Caco-2 (cell line): ENCODE data around the gene GRK4. TPM values are rescaled to one million over a fixed set of nuclear protein-coding genes. Genes with fewer than 3 reads are reported as not detected.

ENCODE experiments used
- BruUV-seq: library from RNA; stranded (reverse); fragments of 400-500 nt; replicated peaks from 2 replicates; lab custom pipeline; 2021; lab: Mats Ljungman, UMichigan
- CTCF ChIA-PET: fragments of 300-600 bp; sonication (Branson Sonifier 250); formaldehyde crosslinking; loops from one replicate; lab custom pipeline; 2022; ENCODE audit warnings: antibody characterized with exemption; lab: Charles Lee
- POLR2A ChIA-PET: fragments of 300-600 bp; sonication (Branson Sonifier 250); formaldehyde crosslinking; loops from one replicate; lab custom pipeline; 2022; ENCODE audit warnings: antibody characterized with exemption; lab: Charles Lee
- DNase-seq, 2 experiments: peaks; one replicate each; pipeline versions ENCODE4 v3.0.0 to v3.0.0-alpha.2; 2020 to 2022
- H3K27me3 ChIP-seq: replicated peaks from 2 replicates; pipeline ENCODE4 v1.6.0; 2011; ENCODE audit warnings: low read length; ENCODE audit not compliant: control insufficient read depth, insufficient read depth
- H3K36me3 ChIP-seq: 2 replicates; pipeline ENCODE4 v1.5.1; 2011; ENCODE audit warnings: low read length; ENCODE audit not compliant: control insufficient read depth, insufficient read depth
- H3K4me1 ChIP-seq: fragments of 250-450 bp; sonication (Bioruptor Pico); 2 replicates; pipeline ENCODE4 v1.5.1; 2020; ENCODE audit warnings: mild to moderate bottlenecking
- H3K4me3 ChIP-seq: 2 replicates; pipeline ENCODE4 v1.5.1; 2011; ENCODE audit warnings: low read depth, mild to moderate bottlenecking, control low read depth, low read length
- H3K9me3 ChIP-seq: fragments of 250-450 bp; sonication (Bioruptor Pico); 2 replicates; pipeline ENCODE4 v1.5.1; 2020; ENCODE audit warnings: mild to moderate bottlenecking, moderate library complexity
- H3K27ac Mint-ChIP-seq: one replicate; pipeline ENCODE4 v1.8.0; 2022; ENCODE audit warnings: mixed read lengths; ENCODE audit not compliant: unreplicated experiment
- H3K27me3 Mint-ChIP-seq: one replicate; pipeline ENCODE4 v1.8.0; 2022; ENCODE audit warnings: mixed read lengths; ENCODE audit not compliant: insufficient read depth, unreplicated experiment
- H3K36me3 Mint-ChIP-seq: one replicate; pipeline ENCODE4 v1.8.0; 2022; ENCODE audit warnings: mild to moderate bottlenecking, mixed read lengths; ENCODE audit not compliant: insufficient read depth, unreplicated experiment
- H3K4me1 Mint-ChIP-seq: one replicate; pipeline ENCODE4 v1.8.0; 2022; ENCODE audit warnings: low read depth, mixed read lengths; ENCODE audit not compliant: unreplicated experiment
- H3K4me3 Mint-ChIP-seq: one replicate; pipeline ENCODE4 v1.8.0; 2022; ENCODE audit warnings: mild to moderate bottlenecking, moderate library complexity, mixed read lengths; ENCODE audit not compliant: unreplicated experiment
- H3K9me3 Mint-ChIP-seq: one replicate; pipeline ENCODE4 v1.8.0; 2022; ENCODE audit warnings: mixed read lengths; ENCODE audit not compliant: unreplicated experiment
- CTCF ChIP-seq, 2 experiments: fragments of 200-600 bp in 1 of 2; IDR thresholded peaks; 1 replicate in 1 of 2; 2 replicates in 1 of 2; pipeline versions ENCODE4 v1.5.1 to v1.8.0; 2011 to 2022; ENCODE audit warnings: antibody characterized with exemption in 1 of 2, control low read depth in 1 of 2, inconsistent platforms in 1 of 2, low read depth in 1 of 2, low read length in 1 of 2, mild to moderate bottlenecking in 1 of 2, moderate library complexity in 1 of 2; ENCODE audit not compliant: insufficient read depth in 1 of 2, severe bottlenecking in 1 of 2, unreplicated experiment in 1 of 2
- intact Hi-C: fragments of 100-400 bp; cut with micrococcal nuclease; formaldehyde crosslinking; loops from one replicate; pipeline ENCODE4 v1.10.0; 2022; ENCODE audit not compliant: unreplicated experiment
- total RNA-seq: library from RNA; stranded (reverse); gene quantifications from 2 replicates; pipeline ENCODE4 v1.2.3, GENCODE V29; 2022

Gene GRK4
- total RNA-seq, 1 experiment from 2014 or later, result 7.1 TPM

- H3K27ac Mint-ChIP-seq, result no peak overlapping the region
- no peak overlapping the region for H3K4me3 Mint-ChIP-seq
- peaks cover 10% of the 10 kb centered on the region for H3K36me3 Mint-ChIP-seq
- DNase-seq, result no peak
- Histone ChIP-seq H3K9me3 (no peaks in the 10 kb centered on the region), H3K27me3 (no peaks in the 10 kb centered on the region), H3K36me3 (no peaks in the 10 kb centered on the region), H3K4me1 (peaks cover 27% of the 10 kb centered on the region), H3K4me3 (no peak overlapping the region)
- CTCF ChIA-PET, result no interaction called here
- POLR2A ChIA-PET, result no interaction called here
- BruUV-seq, result no TSS peak
- H3K27me3 Mint-ChIP-seq, result no peaks in the 10 kb centered on the region
- no peaks in the 10 kb centered on the region for H3K9me3 Mint-ChIP-seq
- intact Hi-C loops, result no loop called here
- H3K4me1 Mint-ChIP-seq, result peaks cover 22% of the 10 kb centered on the region
- no peak for TF ChIP-seq CTCF (IDR thresholded peaks at IDR 0.05; ENCODE audit: insufficient read depth in 1 of 2, low read depth in 1 of 2, low read length in 1 of 2, severe bottlenecking in 1 of 2, unreplicated experiment in 1 of 2)
These were observed 80.1 kb downstream of the GRK4 start for GRCh38 chr4:3043282-3044020.

- ChIA-PET POLR2A (no interaction called here), CTCF (no interaction called here)
- Histone ChIP-seq H3K27me3 (no peaks in the 10 kb centered on the region), H3K9me3 (no peaks in the 10 kb centered on the region), H3K4me3 (no peak overlapping the region), H3K36me3 (no peaks in the 10 kb centered on the region), H3K4me1 (peaks cover 27% of the 10 kb centered on the region)
- H3K4me1 Mint-ChIP-seq, result peaks cover 22% of the 10 kb centered on the region
- no peaks in the 10 kb centered on the region for H3K27me3 Mint-ChIP-seq
- H3K36me3 Mint-ChIP-seq, result peaks cover 10% of the 10 kb centered on the region
- DNase-seq, result no peak
- no peak for TF ChIP-seq CTCF (IDR thresholded peaks at IDR 0.05; ENCODE audit: insufficient read depth in 1 of 2, low read depth in 1 of 2, low read length in 1 of 2, severe bottlenecking in 1 of 2, unreplicated experiment in 1 of 2)
- intact Hi-C loops, result loop anchor here (5.0 kb wide), 1 partner anchor 62 kb away; no protein-coding TSS in a partner anchor
- H3K9me3 Mint-ChIP-seq, result no peaks in the 10 kb centered on the region
- H3K27ac Mint-ChIP-seq, result no peak overlapping the region
- BruUV-seq, result no TSS peak
- no peak overlapping the region for H3K4me3 Mint-ChIP-seq
These were observed 81.8 kb downstream of the GRK4 start for GRCh38 chr4:3044870-3045819.

GRCh38 chr4:3046162-3046561 is 82.8 kb downstream of the GRK4 start:
- H3K9me3 ChIP-seq, result no peaks in the 10 kb centered on the region
- Mint-ChIP-seq H3K9me3 (no peaks in the 10 kb centered on the region), H3K36me3 (peaks cover 8% of the 10 kb centered on the region), H3K4me1 (peaks cover 22% of the 10 kb centered on the region), H3K27me3 (no peaks in the 10 kb centered on the region), H3K4me3 (no peak overlapping the region), H3K27ac (no peak overlapping the region)
- no peaks in the 10 kb centered on the region for H3K27me3 ChIP-seq
- H3K4me3 ChIP-seq, result no peak overlapping the region
- peaks cover 26% of the 10 kb centered on the region for H3K4me1 ChIP-seq
- CTCF ChIA-PET, result no interaction called here
- no peak for DNase-seq
- POLR2A ChIA-PET, result no interaction called here
- BruUV-seq, result no TSS peak
- no peak for TF ChIP-seq CTCF (IDR thresholded peaks at IDR 0.05; ENCODE audit: insufficient read depth in 1 of 2, low read depth in 1 of 2, low read length in 1 of 2, severe bottlenecking in 1 of 2, unreplicated experiment in 1 of 2)
- no peaks in the 10 kb centered on the region for H3K36me3 ChIP-seq
- intact Hi-C loops, result loop anchor here (2.0 to 5.0 kb wide), 2 partner anchors 61 to 91 kb away; no protein-coding TSS in a partner anchor
